GM18861 (cell line): ENCODE results near the gene SENP5.
"Not testable (repeated sequence)": the region's sequence is repeated elsewhere in the genome, so short reads cannot be mapped to it uniquely, and the experiment has no call there.

Experiments
- ATAC-seq: cut with Tn5 transposase; IDR thresholded peaks from one replicate; pipeline ENCODE4 v1.9.1; 2021; ENCODE audit not compliant: unreplicated experiment

The SENP5 gene, protein sequence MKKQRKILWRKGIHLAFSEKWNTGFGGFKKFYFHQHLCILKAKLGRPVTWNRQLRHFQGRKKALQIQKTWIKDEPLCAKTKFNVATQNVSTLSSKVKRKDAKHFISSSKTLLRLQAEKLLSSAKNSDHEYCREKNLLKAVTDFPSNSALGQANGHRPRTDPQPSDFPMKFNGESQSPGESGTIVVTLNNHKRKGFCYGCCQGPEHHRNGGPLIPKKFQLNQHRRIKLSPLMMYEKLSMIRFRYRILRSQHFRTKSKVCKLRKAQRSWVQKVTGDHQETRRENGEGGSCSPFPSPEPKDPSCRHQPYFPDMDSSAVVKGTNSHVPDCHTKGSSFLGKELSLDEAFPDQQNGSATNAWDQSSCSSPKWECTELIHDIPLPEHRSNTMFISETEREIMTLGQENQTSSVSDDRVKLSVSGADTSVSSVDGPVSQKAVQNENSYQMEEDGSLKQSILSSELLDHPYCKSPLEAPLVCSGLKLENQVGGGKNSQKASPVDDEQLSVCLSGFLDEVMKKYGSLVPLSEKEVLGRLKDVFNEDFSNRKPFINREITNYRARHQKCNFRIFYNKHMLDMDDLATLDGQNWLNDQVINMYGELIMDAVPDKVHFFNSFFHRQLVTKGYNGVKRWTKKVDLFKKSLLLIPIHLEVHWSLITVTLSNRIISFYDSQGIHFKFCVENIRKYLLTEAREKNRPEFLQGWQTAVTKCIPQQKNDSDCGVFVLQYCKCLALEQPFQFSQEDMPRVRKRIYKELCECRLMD

DNA sequence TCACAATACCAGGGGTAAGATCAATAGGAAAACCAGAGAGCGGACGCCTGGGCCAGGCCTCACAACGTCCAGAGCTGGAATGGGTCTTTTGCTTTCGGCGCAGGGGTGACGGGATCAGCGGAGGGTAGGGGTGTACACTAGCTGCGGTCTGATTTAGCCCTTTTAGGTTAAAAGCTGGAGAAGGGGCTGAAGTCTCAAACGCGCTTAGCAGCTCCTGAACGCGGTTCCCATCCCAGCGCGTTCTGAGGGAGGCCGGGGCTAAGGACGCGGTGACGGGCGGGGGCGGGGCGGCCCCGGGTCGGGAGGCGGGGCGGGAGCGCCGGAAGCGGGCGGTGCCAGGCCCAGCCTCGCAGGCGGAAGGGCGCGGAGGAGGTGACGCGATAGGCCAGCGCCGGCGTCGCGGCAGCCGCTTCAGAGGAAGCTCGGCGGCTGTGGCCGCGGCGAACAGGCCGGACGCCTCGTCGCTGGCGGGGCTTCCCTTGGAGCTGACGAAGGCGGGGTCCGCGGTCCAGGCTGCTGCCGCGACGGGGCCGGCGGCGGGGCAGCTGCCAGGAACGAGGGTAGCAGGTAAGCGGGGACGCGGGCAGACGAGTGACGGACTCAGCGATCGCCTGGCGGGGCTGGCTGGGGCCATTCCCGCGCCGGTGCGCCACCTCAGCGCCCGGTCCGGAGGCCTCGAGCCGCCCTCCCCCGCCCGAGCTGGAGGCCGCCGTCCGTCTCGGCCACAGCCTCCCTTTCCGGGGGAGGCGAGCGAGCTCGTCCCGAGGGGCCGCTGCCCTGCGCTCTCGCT is at the start of gene SENP5:
TSS of gene SENP5 (plus strand) at position 414 of the 790 bp plus-strand sequence. CDS start 17,262 bp downstream, outside the sequence.
- peak; percentile 82 for ATAC-seq

GRCh38 chr3:196821806-196822355 is 45.8 kb upstream of the SENP5 start:
- ATAC-seq, result no peak

DNA sequence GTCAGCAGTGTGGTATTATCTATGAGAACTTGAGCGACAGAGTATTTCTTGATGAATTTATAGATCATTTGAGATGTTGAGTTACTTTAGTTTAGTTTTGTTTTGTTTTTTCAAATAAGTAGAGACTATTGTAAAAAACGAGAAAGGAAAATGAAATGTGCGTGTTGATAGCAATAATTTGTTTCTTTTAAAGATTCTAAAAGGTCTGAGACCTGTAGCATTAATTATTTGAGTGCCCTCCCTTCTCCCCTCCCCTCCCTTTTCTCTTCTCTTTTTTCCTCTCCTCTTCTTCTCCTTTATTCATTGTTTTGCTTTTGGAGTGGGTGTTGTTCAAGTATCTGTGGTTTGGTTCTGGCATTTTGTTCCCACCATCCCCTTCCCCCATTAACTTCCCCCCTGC is 38.1 kb upstream of the SENP5 start:
- ATAC-seq, result not testable (repeated sequence)

- no peak for ATAC-seq
Observed at GRCh38 chr3:196835086-196835485, 32.6 kb upstream of the SENP5 start.

- not testable (repeated sequence) for ATAC-seq
Observed at GRCh38 chr3:196836626-196837025, 31.1 kb upstream of the SENP5 start.

GRCh38 chr3:196837819-196838420 is 29.8 kb upstream of the SENP5 start:
- ATAC-seq, result no peak

DNA sequence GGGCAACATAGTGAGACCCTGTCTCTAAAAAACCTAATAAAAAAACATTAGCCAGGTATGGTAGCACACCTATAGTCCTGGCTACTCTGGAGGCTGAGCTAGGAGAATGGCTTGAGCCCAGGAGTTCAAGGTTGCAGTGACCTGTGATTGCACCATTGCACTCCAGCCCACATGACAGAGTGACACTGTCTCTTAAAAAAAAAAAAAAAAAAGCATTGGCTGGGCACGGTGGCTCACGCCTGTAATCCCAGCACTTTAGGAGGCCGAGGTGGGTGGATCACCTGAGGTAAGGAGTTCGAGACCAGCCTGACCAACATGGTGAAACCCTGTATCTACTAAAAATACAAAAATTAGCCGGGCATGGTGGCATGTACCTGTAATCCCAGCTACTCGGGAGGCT is 28.4 kb upstream of the SENP5 start:
- ATAC-seq, result not testable (repeated sequence)

- ATAC-seq, result no peak
Observed at GRCh38 chr3:196842567-196843434, 24.9 kb upstream of the SENP5 start.

DNA sequence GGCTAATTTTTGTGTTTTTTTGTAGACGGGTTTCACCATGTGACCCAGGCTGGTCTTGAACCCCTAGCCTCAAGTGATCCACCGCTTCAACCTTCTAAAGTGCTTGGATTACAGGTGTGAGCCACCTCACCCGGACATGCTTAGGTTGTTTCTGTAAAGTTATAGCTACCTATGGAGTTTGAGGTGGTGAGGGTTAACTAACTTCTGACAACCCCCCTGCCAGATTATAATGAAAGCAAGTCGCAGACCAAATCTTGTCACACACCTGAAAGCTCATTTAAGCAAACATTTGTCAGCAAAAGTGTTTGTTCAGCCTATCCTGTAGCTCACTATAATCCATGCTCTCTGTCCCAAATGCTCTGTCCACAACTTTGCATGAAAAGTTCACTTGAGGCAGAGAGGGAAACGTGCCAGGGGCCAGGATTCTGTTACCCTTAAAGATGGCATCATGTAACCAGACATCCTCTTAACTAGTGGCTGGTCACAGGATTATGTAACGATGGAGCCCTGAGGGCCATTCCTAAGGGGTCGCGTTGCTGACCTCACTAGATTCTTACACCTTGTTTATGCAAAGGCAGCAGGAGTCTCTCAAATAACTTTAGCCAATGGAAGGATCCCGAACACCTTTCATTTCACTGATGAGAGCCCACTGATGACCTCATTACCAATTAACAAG is 24.1 kb upstream of the SENP5 start:
- no peak for ATAC-seq

GRCh38 chr3:196844235-196845219 is 23.2 kb upstream of the SENP5 start:
- ATAC-seq, result not testable (repeated sequence)

DNA sequence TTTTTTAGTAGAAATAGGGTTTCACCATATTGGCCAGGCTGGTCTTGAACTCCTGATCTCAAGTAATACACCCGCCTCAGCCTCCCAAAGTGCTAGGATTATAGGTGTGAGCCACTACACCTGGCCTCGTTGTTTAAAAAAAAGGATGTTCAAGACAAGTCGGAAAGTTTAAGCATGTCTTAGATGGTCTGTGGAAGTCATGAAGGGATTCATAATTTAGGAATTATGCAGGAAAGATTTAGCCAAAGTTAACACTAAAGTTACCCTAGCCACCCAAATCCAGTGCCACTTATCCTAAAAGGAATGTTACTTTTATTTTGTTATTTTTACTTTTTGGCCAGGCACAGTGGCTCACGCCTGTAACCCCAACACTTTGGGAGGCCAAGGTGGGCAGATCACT is 19.3 kb upstream of the SENP5 start:
- ATAC-seq, result not testable (repeated sequence)

DNA sequence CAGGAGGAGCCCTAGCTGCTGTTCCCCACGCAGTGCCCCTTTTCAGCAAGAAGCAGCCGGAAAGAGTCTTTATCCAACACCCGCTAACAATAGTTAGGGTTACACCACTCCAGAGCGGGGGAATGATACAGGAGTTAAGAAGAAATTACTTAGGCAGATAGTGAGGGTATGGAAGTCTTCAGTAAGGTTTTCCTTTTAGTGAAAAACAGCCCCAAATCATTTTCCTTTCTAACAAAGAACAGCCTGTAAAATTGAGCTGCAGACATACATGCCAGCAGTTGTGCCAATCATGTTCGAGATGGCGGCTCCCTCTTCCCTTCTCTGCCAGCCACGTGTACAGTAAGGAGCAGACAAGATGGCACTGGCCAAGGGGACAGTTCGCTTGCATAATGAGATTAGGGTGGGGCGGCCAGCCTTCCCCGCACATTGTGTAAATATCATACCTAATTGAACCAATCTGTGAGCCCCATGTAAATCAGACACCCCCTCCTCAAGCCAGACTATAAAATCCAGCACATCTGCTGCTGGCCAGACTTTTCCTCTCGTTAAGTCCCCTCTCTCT is 18.5 kb upstream of the SENP5 start:
- no peak for ATAC-seq

DNA sequence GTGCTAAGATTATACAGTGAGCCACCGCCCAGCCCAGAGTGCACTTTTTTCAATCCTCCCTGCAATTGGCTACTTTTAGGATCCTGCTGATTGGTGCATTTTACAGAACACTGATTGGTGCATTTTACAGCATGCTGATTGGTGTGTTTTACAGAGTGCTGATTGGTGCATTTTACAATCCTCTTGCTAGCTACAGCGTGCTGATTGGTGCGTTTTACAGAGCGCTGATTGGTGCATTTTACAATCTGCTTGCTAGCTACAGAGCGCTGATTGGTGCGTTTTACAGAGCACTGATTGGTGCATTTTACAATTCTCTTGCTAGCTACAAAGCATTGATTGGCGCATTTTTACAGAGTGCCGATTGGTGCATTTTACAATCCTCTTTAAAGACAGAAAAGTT is 4.7 kb upstream of the SENP5 start:
- not testable (repeated sequence) for ATAC-seq

GRCh38 chr3:196867155-196867506 is 589 bp upstream of the SENP5 start:
- ATAC-seq, result no peak

GRCh38 chr3:196868297-196868661 is 559 bp downstream of the SENP5 start:
- ATAC-seq, result no peak

GRCh38 chr3:196872316-196872715 is 4.6 kb downstream of the SENP5 start:
- no peak for ATAC-seq

DNA sequence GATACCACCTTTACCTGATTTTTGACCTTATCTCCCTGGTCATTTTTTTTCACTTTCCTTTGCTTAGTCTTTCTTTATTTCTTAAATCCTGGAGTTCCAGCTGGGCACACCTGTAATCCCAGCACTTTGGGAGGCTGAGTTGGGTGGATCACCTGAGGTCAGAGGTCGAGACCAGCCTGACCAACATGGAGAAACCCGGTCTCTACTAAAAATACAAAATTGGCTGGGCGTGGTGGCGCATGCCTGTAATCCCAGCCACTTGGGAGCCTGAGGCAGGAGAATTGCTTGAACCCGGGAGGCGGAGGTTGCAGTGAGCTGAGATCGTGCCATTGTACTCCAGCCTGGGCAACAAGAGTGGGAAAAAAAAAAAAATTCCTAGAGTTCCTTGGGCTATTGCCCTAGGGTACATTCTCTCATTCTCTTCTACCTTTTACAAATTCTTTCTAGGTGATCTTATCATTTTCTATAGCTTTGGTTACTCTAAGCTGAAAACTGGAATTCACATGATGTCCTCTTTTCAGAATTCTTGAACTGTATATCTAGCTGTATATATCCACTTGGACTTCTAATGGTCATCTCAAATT is 6.9 kb downstream of the SENP5 start:
- not testable (repeated sequence) for ATAC-seq
